ENCODE data around the gene BMPR1A. TPM values are rescaled to one million over a fixed set of nuclear protein-coding genes. Genes with fewer than 3 reads are reported as not detected.
A peak's percentile ranks its signal among the peaks of the same experiment; 100 is the strongest.

Gene BMPR1A
- total RNA-seq, 2 donors from 2014 or later = 53.9 to 58.1 TPM

DNA sequence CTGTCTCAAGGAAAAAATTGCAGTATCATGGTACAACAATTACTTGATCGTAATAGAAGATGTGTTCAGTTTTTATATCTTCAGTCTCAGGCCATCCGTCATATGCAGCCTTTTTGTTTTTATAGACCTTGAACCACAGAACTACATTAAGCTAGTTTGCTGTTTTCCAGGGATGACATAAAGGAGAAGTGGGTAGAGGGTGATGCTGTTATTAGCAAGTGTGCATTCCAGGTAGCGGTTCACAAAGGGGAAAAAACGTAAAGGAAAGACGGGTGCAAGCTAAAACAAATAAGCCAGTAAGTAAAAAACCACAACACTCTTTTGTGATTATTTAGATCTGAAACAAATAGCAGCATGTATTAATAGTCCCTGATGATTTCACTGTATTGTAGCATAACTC is 71.7 kb downstream of the BMPR1A start:
- intact Hi-C loops (cut with DNase I) = no loop called here
- Histone ChIP-seq H3K4me1 (replicated peaks) (peaks cover 7% of the 10 kb centered on the region), H3K9me3 (no peaks in the 10 kb centered on the region), H3K4me3 (no peak overlapping the region), H3K27ac (no peak overlapping the region), H3K27me3 (replicated peaks; ENCODE audit: insufficient read depth) (no peaks in the 10 kb centered on the region), H3K36me3 (no peaks in the 10 kb centered on the region)
- WGBS = 91% methylated on average over 5 of the region's 5 CpGs
- TF ChIP-seq, protein P1, sequence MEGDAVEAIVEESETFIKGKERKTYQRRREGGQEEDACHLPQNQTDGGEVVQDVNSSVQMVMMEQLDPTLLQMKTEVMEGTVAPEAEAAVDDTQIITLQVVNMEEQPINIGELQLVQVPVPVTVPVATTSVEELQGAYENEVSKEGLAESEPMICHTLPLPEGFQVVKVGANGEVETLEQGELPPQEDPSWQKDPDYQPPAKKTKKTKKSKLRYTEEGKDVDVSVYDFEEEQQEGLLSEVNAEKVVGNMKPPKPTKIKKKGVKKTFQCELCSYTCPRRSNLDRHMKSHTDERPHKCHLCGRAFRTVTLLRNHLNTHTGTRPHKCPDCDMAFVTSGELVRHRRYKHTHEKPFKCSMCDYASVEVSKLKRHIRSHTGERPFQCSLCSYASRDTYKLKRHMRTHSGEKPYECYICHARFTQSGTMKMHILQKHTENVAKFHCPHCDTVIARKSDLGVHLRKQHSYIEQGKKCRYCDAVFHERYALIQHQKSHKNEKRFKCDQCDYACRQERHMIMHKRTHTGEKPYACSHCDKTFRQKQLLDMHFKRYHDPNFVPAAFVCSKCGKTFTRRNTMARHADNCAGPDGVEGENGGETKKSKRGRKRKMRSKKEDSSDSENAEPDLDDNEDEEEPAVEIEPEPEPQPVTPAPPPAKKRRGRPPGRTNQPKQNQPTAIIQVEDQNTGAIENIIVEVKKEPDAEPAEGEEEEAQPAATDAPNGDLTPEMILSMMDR (IDR thresholded peaks at IDR 0.05) = no peak
- no peak for DNase-seq (ENCODE audit: low spot score)

DNA sequence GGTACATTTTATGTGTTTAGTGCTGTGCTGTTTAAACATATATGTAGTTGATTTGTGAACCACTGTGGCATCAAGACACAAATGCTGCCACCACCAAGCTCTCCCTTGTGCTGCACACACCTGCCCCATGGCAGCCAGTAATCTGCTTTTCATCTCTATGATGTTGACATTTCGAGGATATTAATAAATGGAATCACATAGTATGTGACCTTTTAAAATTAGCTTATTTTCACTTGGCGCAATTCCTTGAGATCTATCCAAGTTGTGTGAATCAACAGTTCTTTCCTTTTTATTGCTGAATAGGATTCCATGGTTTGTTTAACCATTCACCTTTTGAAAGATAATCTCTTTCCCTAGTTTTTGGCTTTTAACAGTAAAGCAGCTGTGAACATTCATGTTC is 73.1 kb downstream of the BMPR1A start:
- intact Hi-C loops (cut with DNase I) = no loop called here
- Histone ChIP-seq H3K36me3 (no peaks in the 10 kb centered on the region), H3K9me3 (no peaks in the 10 kb centered on the region), H3K27me3 (replicated peaks; ENCODE audit: insufficient read depth) (no peaks in the 10 kb centered on the region), H3K4me3 (no peak overlapping the region), H3K4me1 (replicated peaks) (peaks cover 4% of the 10 kb centered on the region), H3K27ac (peak overlapping the region; percentile 18 to 70)
- peak; percentile 81 for TF ChIP-seq POLR2AphosphoS5 (IDR thresholded peaks at IDR 0.05)
- TF ChIP-seq, protein P1 (IDR thresholded peaks at IDR 0.05) = no peak
- DNase-seq (ENCODE audit: low spot score) = peak; percentile 26
- WGBS = 14% methylated on average over 2 of the region's 2 CpGs

DNA sequence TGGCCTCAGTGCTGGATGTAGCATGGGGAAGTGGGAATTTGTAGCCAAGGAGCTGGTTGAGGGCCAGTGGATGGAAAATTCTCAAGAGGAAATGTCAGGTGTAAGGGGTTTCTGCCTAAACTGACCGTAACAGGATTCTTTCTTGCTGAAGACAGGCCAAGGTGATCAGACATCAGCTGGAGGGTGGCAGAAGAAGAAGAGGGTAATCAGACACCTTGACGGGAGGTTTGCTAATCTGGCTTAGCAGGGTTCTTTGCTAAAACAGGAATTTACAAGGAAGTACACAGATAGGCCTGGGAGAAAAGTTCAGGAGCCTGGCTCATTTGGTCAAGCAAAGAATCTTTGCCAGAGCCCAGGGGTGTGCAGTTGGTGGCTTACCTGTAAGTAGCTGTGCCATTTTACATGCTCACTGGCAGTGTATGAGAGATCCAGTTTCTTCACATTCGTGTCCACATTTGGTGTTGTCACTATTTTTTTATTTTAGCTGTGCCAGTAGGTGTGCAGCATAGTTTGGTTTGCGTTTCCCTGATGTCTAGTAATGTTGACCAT is 73.7 kb downstream of the BMPR1A start:
- intact Hi-C loops (cut with DNase I) = no loop called here
- DNase-seq (ENCODE audit: low spot score) = peak; percentile 9
- peak overlapping the region; percentile 18 to 70 for H3K27ac ChIP-seq
- H3K36me3 ChIP-seq = no peaks in the 10 kb centered on the region
- no peaks in the 10 kb centered on the region for H3K9me3 ChIP-seq
- no peaks in the 10 kb centered on the region for H3K27me3 ChIP-seq (replicated peaks; ENCODE audit: insufficient read depth)
- H3K4me1 ChIP-seq (replicated peaks) = peaks cover 4% of the 10 kb centered on the region
- no peak overlapping the region for H3K4me3 ChIP-seq
- TF ChIP-seq POLR2A (IDR thresholded peaks at IDR 0.05) (no peak), POLR2AphosphoS5 (IDR thresholded peaks at IDR 0.05) (peak; percentile 3)
- WGBS = 26% methylated on average over 4 of the region's 4 CpGs

DNA sequence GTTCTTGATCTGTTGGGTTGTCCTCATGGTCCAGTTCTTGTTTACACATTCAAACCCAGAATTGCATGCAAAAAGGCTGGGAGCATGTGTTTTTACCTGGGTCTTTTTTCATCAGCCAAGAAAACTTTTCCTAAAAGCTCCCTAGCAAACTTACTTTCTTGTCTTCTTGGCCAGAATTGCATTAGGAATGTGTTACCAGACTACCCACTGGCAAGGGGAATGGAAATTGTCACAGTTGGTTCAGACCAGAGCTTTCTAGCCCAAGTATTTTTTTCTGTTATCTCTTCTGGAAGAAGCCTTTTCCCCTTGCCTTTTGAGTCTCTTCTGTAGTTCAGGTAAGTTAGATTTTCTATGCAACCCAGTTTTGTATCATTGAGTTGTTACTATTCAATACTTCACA is 77.5 kb downstream of the BMPR1A start:
- Histone ChIP-seq H3K9me3 (no peaks in the 10 kb centered on the region), H3K27ac (no peak overlapping the region), H3K36me3 (no peaks in the 10 kb centered on the region), H3K4me1 (replicated peaks) (peaks cover 4% of the 10 kb centered on the region), H3K27me3 (replicated peaks; ENCODE audit: insufficient read depth) (no peaks in the 10 kb centered on the region), H3K4me3 (no peak overlapping the region)
- intact Hi-C loops (cut with DNase I) = no loop called here
- DNase-seq (ENCODE audit: low spot score) = no peak
- TF ChIP-seq, protein P1 (IDR thresholded peaks at IDR 0.05) = no peak
- TF ChIP-seq POLR2A (IDR thresholded peaks at IDR 0.05) (no peak), POLR2AphosphoS5 (IDR thresholded peaks at IDR 0.05) (no peak)

DNA sequence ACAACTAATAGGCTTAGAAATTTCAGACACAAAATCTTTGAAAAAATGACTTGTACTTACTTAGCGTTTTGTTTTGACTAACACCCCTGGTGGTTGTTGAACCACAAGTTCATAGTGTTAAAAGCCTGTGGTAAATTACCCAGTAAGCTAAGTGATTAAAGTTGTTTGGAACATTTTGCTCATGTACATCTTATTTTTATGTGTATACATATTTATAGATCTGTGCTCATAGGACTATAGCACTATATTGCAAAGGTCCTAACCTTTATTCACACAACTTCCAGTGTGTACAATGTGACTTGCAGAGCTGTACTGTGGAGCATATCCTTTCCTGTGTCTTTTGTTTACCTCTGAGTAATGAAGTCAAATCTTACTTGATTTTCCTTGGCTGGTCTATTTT is 79.6 kb downstream of the BMPR1A start:
- no peaks in the 10 kb centered on the region for H3K4me1 ChIP-seq (replicated peaks)
- no peak for DNase-seq (ENCODE audit: low spot score)
- no peak overlapping the region for H3K4me3 ChIP-seq
- WGBS = 78% methylated on average over 1 of the region's 1 CpG
- TF ChIP-seq, protein P1 (IDR thresholded peaks at IDR 0.05) = no peak
- TF ChIP-seq POLR2AphosphoS5 (IDR thresholded peaks at IDR 0.05) (no peak), POLR2A (IDR thresholded peaks at IDR 0.05) (no peak)
- no peak overlapping the region for H3K27ac ChIP-seq
- no peaks in the 10 kb centered on the region for H3K27me3 ChIP-seq (replicated peaks; ENCODE audit: insufficient read depth)
- intact Hi-C loops (cut with DNase I) = no loop called here
- H3K36me3 ChIP-seq = no peaks in the 10 kb centered on the region
- H3K9me3 ChIP-seq = no peaks in the 10 kb centered on the region
